Measurements from ENCODE around the gene PRSS48. TPM values are rescaled to one million over a fixed set of nuclear protein-coding genes. Genes with fewer than 3 reads are reported as not detected.

Gene PRSS48
- polyA plus RNA-seq, 1 experiment = not detected

- TF ChIP-seq CTCF (IDR thresholded peaks at IDR 0.05; ENCODE audit: low read depth, low read length) = no peak
- H3K27ac ChIP-seq (ENCODE audit: low read depth, low read length) = no peak overlapping the region
- no peak for DNase-seq (ENCODE audit: low read depth, low spot score)
- H3K9me3 ChIP-seq (ENCODE audit: control insufficient read depth, insufficient read depth, low read length) = no peaks in the 10 kb centered on the region
- H3K27me3 ChIP-seq (ENCODE audit: control insufficient read depth, insufficient read depth, low read length) = no peaks in the 10 kb centered on the region
- POLR2A ChIA-PET = no interaction called here
- CTCF ChIA-PET = interaction anchor here (0.6 to 1.7 kb wide), 4 partner anchors 8 to 312 kb away, joined by 3 to 6 read pairs (median 4); partner anchors contain the start of gene PRSS48
- H3K4me3 ChIP-seq (ENCODE audit: low read depth, low read length) = no peak overlapping the region
These were observed 15.1 kb downstream of the PRSS48 start for GRCh38 chr4:151292038-151292437.

- H3K27ac ChIP-seq (ENCODE audit: low read depth, low read length) = no peak overlapping the region
- ChIA-PET CTCF (no interaction called here), POLR2A (no interaction called here)
- no peak for TF ChIP-seq CTCF (IDR thresholded peaks at IDR 0.05; ENCODE audit: low read depth, low read length)
- DNase-seq (ENCODE audit: low read depth, low spot score) = no peak
- no peaks in the 10 kb centered on the region for H3K27me3 ChIP-seq (ENCODE audit: control insufficient read depth, insufficient read depth, low read length)
- H3K4me3 ChIP-seq (ENCODE audit: low read depth, low read length) = no peak overlapping the region
- no peaks in the 10 kb centered on the region for H3K9me3 ChIP-seq (ENCODE audit: control insufficient read depth, insufficient read depth, low read length)
These were observed 18.0 kb downstream of the PRSS48 start for GRCh38 chr4:151294833-151295496.

- ChIA-PET CTCF (no interaction called here), POLR2A (no interaction called here)
- no peaks in the 10 kb centered on the region for H3K27me3 ChIP-seq (ENCODE audit: control insufficient read depth, insufficient read depth, low read length)
- DNase-seq (ENCODE audit: low read depth, low spot score) = no peak
- H3K27ac ChIP-seq (ENCODE audit: low read depth, low read length) = no peak overlapping the region
- no peaks in the 10 kb centered on the region for H3K9me3 ChIP-seq (ENCODE audit: control insufficient read depth, insufficient read depth, low read length)
- TF ChIP-seq CTCF (IDR thresholded peaks at IDR 0.05; ENCODE audit: low read depth, low read length) = no peak
- H3K4me3 ChIP-seq (ENCODE audit: low read depth, low read length) = no peak overlapping the region
These were observed 19.3 kb downstream of the PRSS48 start for GRCh38 chr4:151296227-151296626.

GRCh38 chr4:151297170-151297569, 20.2 kb downstream of the PRSS48 start:
- Histone ChIP-seq H3K9me3 (ENCODE audit: control insufficient read depth, insufficient read depth, low read length) (no peaks in the 10 kb centered on the region), H3K27me3 (ENCODE audit: control insufficient read depth, insufficient read depth, low read length) (no peaks in the 10 kb centered on the region), H3K4me3 (ENCODE audit: low read depth, low read length) (no peak overlapping the region), H3K27ac (ENCODE audit: low read depth, low read length) (no peak overlapping the region)
- TF ChIP-seq CTCF (IDR thresholded peaks at IDR 0.05; ENCODE audit: low read depth, low read length) = no peak
- POLR2A ChIA-PET = no interaction called here
- no peak for DNase-seq (ENCODE audit: low read depth, low spot score)
- CTCF ChIA-PET = no interaction called here

GRCh38 chr4:151302432-151302831, 25.5 kb downstream of the PRSS48 start:
- Histone ChIP-seq H3K4me3 (ENCODE audit: low read depth, low read length) (no peak overlapping the region), H3K9me3 (ENCODE audit: control insufficient read depth, insufficient read depth, low read length) (no peaks in the 10 kb centered on the region; the same call in 1 of the 2 replicates), H3K27me3 (ENCODE audit: control insufficient read depth, insufficient read depth, low read length) (no peaks in the 10 kb centered on the region), H3K27ac (ENCODE audit: low read depth, low read length) (no peak overlapping the region)
- TF ChIP-seq CTCF (IDR thresholded peaks at IDR 0.05; ENCODE audit: low read depth, low read length) = no peak
- ChIA-PET POLR2A (no interaction called here), CTCF (no interaction called here)
- DNase-seq (ENCODE audit: low read depth, low spot score) = no peak

Measured in AG04450 (cell line).